Spleen (tissue), 13 donors: ENCODE results near the gene ELP4. TPM values are rescaled to one million over a fixed set of nuclear protein-coding genes. Genes with fewer than 3 reads are reported as not detected.
A peak's percentile ranks its signal among the peaks of the same experiment; 100 is the strongest.

ENCODE experiments used
- DNase-seq: peaks from one replicate; pipeline ENCODE4 v3.0.0-alpha.2; 2020
- H3K27ac ChIP-seq, 8 donors: fragments of 200-600 bp; sonication (generic) in 7 of 8; 1 replicate in 4 of 8; 2 replicates in 4 of 8; pipeline versions ENCODE4 v1.5.0 to v1.8.0; 2016 to 2021; ENCODE audit warnings: inconsistent platforms in 4 of 8, mild to moderate bottlenecking in 4 of 8, moderate library complexity in 1 of 8
- H3K27me3 ChIP-seq, 7 donors: fragments of 200-600 bp; sonication (generic) in 6 of 7; replicated peaks in 1 of 7; 1 replicate in 4 of 7; 2 replicates in 3 of 7; pipeline versions ENCODE4 v1.5.0 to v1.8.0; 2016 to 2021; ENCODE audit warnings: inconsistent platforms in 3 of 7, mild to moderate bottlenecking in 1 of 7
- H3K36me3 ChIP-seq, 6 donors: fragments of 200-600 bp; sonication (generic) in 5 of 6; 1 replicate in 4 of 6; 2 replicates in 2 of 6; pipeline versions ENCODE4 v1.5.0 to v1.8.0; 2016 to 2021; ENCODE audit warnings: inconsistent platforms in 2 of 6
- H3K4me1 ChIP-seq, 6 donors: fragments of 200-600 bp; sonication (generic) in 5 of 6; 1 replicate in 3 of 6; 2 replicates in 3 of 6; pipeline versions ENCODE4 v1.5.0 to v1.8.0; 2016 to 2021; ENCODE audit warnings: inconsistent platforms in 3 of 6
- H3K4me3 ChIP-seq, 8 donors: fragments of 200-600 bp; sonication (generic) in 7 of 8; 1 replicate in 4 of 8; 2 replicates in 4 of 8; pipeline versions ENCODE4 v1.5.0 to v1.8.0; 2016 to 2021; ENCODE audit warnings: inconsistent platforms in 4 of 8, mild to moderate bottlenecking in 4 of 8, moderate library complexity in 2 of 8
- H3K9me3 ChIP-seq, 8 donors: fragments of 200-600 bp; sonication (generic) in 7 of 8; 1 replicate in 4 of 8; 2 replicates in 4 of 8; pipeline versions ENCODE4 v1.5.0 to v1.8.0; 2016 to 2021; ENCODE audit warnings: inconsistent platforms in 4 of 8
- CTCF ChIP-seq, 11 experiments: fragments of 200-600 bp in 7 of 11; fragments of 450-650 bp in 4 of 11; sonication (generic) in 4 of 11; IDR thresholded peaks in 8 of 11; conservative IDR thresholded peaks in 3 of 11; 1 replicate in 7 of 11; 2 replicates in 4 of 11; pipeline versions ENCODE4 v1.4.0 to v1.8.0; 2016 to 2021; ENCODE audit warnings: antibody characterized with exemption in 11 of 11, inconsistent platforms in 4 of 11, mild to moderate bottlenecking in 1 of 11
- POLR2A ChIP-seq, 3 donors: fragments of 450-650 bp; IDR thresholded peaks; one replicate each; pipeline ENCODE4 v1.5.1; 2017; ENCODE audit warnings: antibody characterized with exemption in 3 of 3, mild to moderate bottlenecking in 1 of 3
- POLR2AphosphoS5 ChIP-seq, 3 donors: sonication (generic); formaldehyde crosslinking; IDR thresholded peaks; one replicate each; pipeline ENCODE4 v1.5.1; 2017; ENCODE audit warnings: antibody characterized with exemption in 3 of 3
- WGBS, 5 donors: extraction: QIAGEN DNeasy Blood & Tissue Kit in 3 of 5; methylation state at CpG; one replicate each; pipeline versions ENCODE4 v1.1.5 to v1.1.7; 2013 to 2018; 5-methylcytosine and 5-hydroxymethylcytosine counted together
- intact Hi-C: fragments of 100-400 bp; cut with DNase I; formaldehyde crosslinking; loops from one replicate; pipeline ENCODE4 v1.15.0; 2023; ENCODE audit warnings: low total_unique reads
- long read RNA-seq, 2 donors: transcript quantifications; one replicate each; lab custom pipeline, GENCODE V29; 2026
- polyA plus RNA-seq, 3 donors: library from polyadenylated mRNA; stranded (reverse); fragments of 200-250 nt; gene quantifications; one replicate each; pipeline ENCODE4 v1.2.1, GENCODE V29; 2013
- total RNA-seq, 7 donors: library from RNA; depleted of rRNA in 3 of 7; stranded (reverse); fragments of >200 nt in 3 of 7; fragmentation: NEBNext Ultra II Directional in 4 of 7; extraction: Animal tissue kit (Norgen Biotek cat#: 25700) in 4 of 7; gene quantifications; one replicate each; pipeline versions ENCODE4 v1.1.0 to v1.2.1, GENCODE V29; 2016 to 2021
- donor health status: healthy with polysubstance abuse.
- donor health status: DM: no; HTN: no; CAD: no; lungs with moderate emphysema.
- donor health status: DM: no; HTN: no; CAD: no.
- donor health status: Bipolar disorder and iron deficiency.
- donor health status: healthy.
- donor health status: DM: no; HTN: no; CAD: no.
- donor health status: DM: yes; HTN: yes; CAD: no.

ELP4 gene
- total RNA-seq: 10 to 100 TPM; 16.9 to 34.6 (median 24.1) TPM
- polyA plus RNA-seq: 10 to 100 TPM in 2 of 3 donors, 1 to 10 TPM in 1; 6.1 to 12.5 (median 10.7) TPM
- long read RNA-seq, donor 1, partial matches to known transcripts: 0 of 1 reads
- long read RNA-seq, donor 1, other reads (novel, unspliced or antisense): 0 of 1 reads
- long read RNA-seq, donor 2, full-length matches to known transcripts: 2 of 2 reads
- long read RNA-seq, donor 2, partial matches to known transcripts: 0 of 2 reads
- long read RNA-seq, donor 2, other reads (novel, unspliced or antisense): 0 of 2 reads

GRCh38 chr11:31509429-31510345 lies at the start of gene ELP4, which contains the start of gene IMMP1L:
ELP4 (plus strand) TSS chr11:31509767; CDS start chr11:31509785, 18 bp downstream.
IMMP1L (minus strand) TSS chr11:31509622; CDS start chr11:31463276, 46,346 bp downstream.
- H3K4me3 ChIP-seq: peak within 1 kb of the TSS; percentile 70 to 94 (median 78)
- 0% methylated on average over 42 to 47 of the region's 47 CpGs for WGBS, 5 donors
- H3K36me3 ChIP-seq: peaks cover 0 to 6% (median 1%) of the 10 kb centered on the region in 6 donors
- TF ChIP-seq CTCF (IDR thresholded peaks at IDR 0.05 in 8 of 11, conservative IDR thresholded peaks at IDR 0.05 in 3 of 11) (peak in 5 of 11 experiments; percentile 2 to 48 (median 33)), POLR2A (IDR thresholded peaks at IDR 0.05) (peak in 1 of 3 donors; percentile 11), POLR2AphosphoS5 (IDR thresholded peaks at IDR 0.05) (peak; percentile 87 to 90 (median 87))
- H3K27me3 ChIP-seq: no peaks in the 10 kb centered on the region
- DNase-seq: peak; percentile 95
- peaks cover 18 to 56% (median 36%) of the 10 kb centered on the region in 6 donors for H3K4me1 ChIP-seq
- no peaks in the 10 kb centered on the region for H3K9me3 ChIP-seq
- intact Hi-C loops: no loop called here
- peak within 1 kb of the TSS; percentile 77 to 89 (median 86) for H3K27ac ChIP-seq

- no peak for DNase-seq
- Histone ChIP-seq H3K27ac (no peak overlapping the region), H3K27me3 (no peaks in the 10 kb centered on the region), H3K36me3 (peaks cover 0 to 17% (median 0%) of the 10 kb centered on the region in 6 donors), H3K4me3 (no peak overlapping the region), H3K4me1 (no peaks in the 10 kb centered on the region), H3K9me3 (peaks cover 0 to 35% (median 32%) of the 10 kb centered on the region in 8 donors)
- TF ChIP-seq POLR2A (IDR thresholded peaks at IDR 0.05): no peak
- no peak for TF ChIP-seq CTCF (IDR thresholded peaks at IDR 0.05 in 8 of 11, conservative IDR thresholded peaks at IDR 0.05 in 3 of 11)
- TF ChIP-seq POLR2AphosphoS5 (IDR thresholded peaks at IDR 0.05): no peak
- intact Hi-C loops: no loop called here
- WGBS, 5 donors: 94 to 99% (median 98%) methylated on average over 3 of the region's 3 CpGs
These were observed 45.1 kb upstream of the ELP4 start for GRCh38 chr11:31464436-31464835.

- Histone ChIP-seq H3K4me1 (no peaks in the 10 kb centered on the region), H3K27me3 (no peaks in the 10 kb centered on the region), H3K9me3 (no peaks in the 10 kb centered on the region), H3K36me3 (no peaks in the 10 kb centered on the region), H3K27ac (no peak overlapping the region), H3K4me3 (no peak overlapping the region)
- DNase-seq: no peak
- intact Hi-C loops: no loop called here
- no peak for TF ChIP-seq CTCF (IDR thresholded peaks at IDR 0.05 in 8 of 11, conservative IDR thresholded peaks at IDR 0.05 in 3 of 11)
These were observed 35.5 kb upstream of the ELP4 start for GRCh38 chr11:31474083-31474482.
